K562 (cell line): Measurements from ENCODE around the gene HSD11B1. TPM values are rescaled to one million over a fixed set of nuclear protein-coding genes. Genes with fewer than 3 reads are reported as not detected.

Experiments
- CBX1 ChIP-seq: sonication (generic); IDR thresholded peaks from 2 replicates; pipeline ENCODE4 v1.6.1; 2016; ENCODE audit warnings: antibody characterized with exemption, low read depth, mild to moderate bottlenecking
- CC2D1A ChIP-seq: fragments of 450-650 bp; IDR thresholded peaks from 2 replicates; pipeline ENCODE4 v1.6.1; 2017; ENCODE audit warnings: mild to moderate bottlenecking
- CEBPB ChIP-seq: fragments of 450-650 bp; IDR thresholded peaks from 2 replicates; pipeline ENCODE4 v1.6.1; 2016; ENCODE audit warnings: missing genetic modification characterization, missing compliant biosample characterization
- CTCFL ChIP-seq: IDR thresholded peaks from 2 replicates; pipeline ENCODE4 v1.6.1; 2011; ENCODE audit warnings: borderline replicate concordance, low read depth, mild to moderate bottlenecking, moderate library complexity, low read length; ENCODE audit not compliant: insufficient read depth, poor library complexity, severe bottlenecking
- ELF4 ChIP-seq: fragments of 450-650 bp; formaldehyde crosslinking; IDR thresholded peaks from 2 replicates; pipeline ENCODE4 v1.4.0; 2022; ENCODE audit warnings: missing genetic modification characterization
- ESRRB ChIP-seq: fragments of 250-450 bp; sonication (Bioruptor Pico); IDR thresholded peaks from 2 replicates; pipeline ENCODE4 v1.5.0; 2020; ENCODE audit warnings: mild to moderate bottlenecking, moderate library complexity, borderline replicate concordance
- GMEB1 ChIP-seq: fragments of 250-450 bp; sonication (Bioruptor Pico); IDR thresholded peaks from 2 replicates; pipeline ENCODE4 v1.4.0; 2020; ENCODE audit warnings: mild to moderate bottlenecking
- ILF3 ChIP-seq: fragments of 450-650 bp; IDR thresholded peaks from 2 replicates; pipeline ENCODE4 v1.6.1; 2018; ENCODE audit warnings: antibody characterized with exemption, mild to moderate bottlenecking, moderate library complexity, borderline replicate concordance
- MAFK ChIP-seq: IDR thresholded peaks from 2 replicates; pipeline ENCODE4 v1.6.1; 2011; ENCODE audit warnings: low read length, improper control_type of control experiment
- NBN ChIP-seq: fragments of 450-650 bp; IDR thresholded peaks from 2 replicates; pipeline ENCODE4 v1.6.1; 2016; ENCODE audit warnings: low read depth, mild to moderate bottlenecking
- NCOA1 ChIP-seq: fragments of 450-650 bp; IDR thresholded peaks from 2 replicates; pipeline ENCODE4 v1.6.1; 2016; ENCODE audit warnings: low read depth
- NCOA4 ChIP-seq: fragments of 450-650 bp; IDR thresholded peaks from 2 replicates; pipeline ENCODE4 v1.6.1; 2018; ENCODE audit warnings: mild to moderate bottlenecking; ENCODE audit not compliant: partially characterized antibody
- RNF219 ChIP-seq: fragments of 250-450 bp; sonication (Bioruptor Pico); IDR thresholded peaks from 2 replicates; pipeline ENCODE4 v1.5.0; 2022; ENCODE audit warnings: mild to moderate bottlenecking
- SMARCE1 ChIP-seq: fragments of 450-650 bp; IDR thresholded peaks from 2 replicates; pipeline ENCODE4 v1.7.1; 2016; ENCODE audit warnings: mild to moderate bottlenecking
- TARDBP ChIP-seq: fragments of 450-650 bp; IDR thresholded peaks from 2 replicates; pipeline ENCODE4 v1.6.1; 2016
- ZEB2 ChIP-seq: fragments of 450-650 bp; IDR thresholded peaks from 2 replicates; pipeline ENCODE4 v1.6.1; 2016
- ZFP1 ChIP-seq: fragments of 450-650 bp; formaldehyde crosslinking; IDR thresholded peaks from 2 replicates; pipeline ENCODE4 v1.4.0; 2020; ENCODE audit warnings: mild to moderate bottlenecking, mixed read lengths
- ZMIZ1 ChIP-seq, 2 experiments: fragments of 150-350 bp in 1 of 2; IDR thresholded peaks; 2 replicates each; pipeline ENCODE4 v1.6.1; 2012 to 2016; ENCODE audit warnings: low read depth in 2 of 2, low read length in 2 of 2, mild to moderate bottlenecking in 1 of 2, moderate library complexity in 1 of 2
- ZNF23 ChIP-seq: fragments of 250-450 bp; sonication (Bioruptor Pico); IDR thresholded peaks from 2 replicates; pipeline ENCODE4 v1.4.0; 2020; ENCODE audit warnings: mild to moderate bottlenecking
- ZNF384 ChIP-seq: IDR thresholded peaks from 2 replicates; pipeline ENCODE4 v1.6.1; 2012; ENCODE audit warnings: low read depth, low read length, improper control_type of control experiment
- polyA plus RNA-seq, 8 experiments: library from polyadenylated mRNA; depleted of rRNA in 4 of 8; stranded (reverse) in 5 of 8; unstranded in 3 of 8; fragments of >200 nt; fragmentation: Nextera tagmentation in 2 of 8; fragmentation: Illumina TruSeq in 1 of 8; extraction: Ambion mirVana in 2 of 8; extraction: Trizol in 1 of 8; gene quantifications; 2 replicates each; pipeline versions ENCODE4 v1.2.1 to v1.2.3, GENCODE V29; 2011 to 2014; ENCODE audit warnings: inconsistent platforms in 1 of 8, missing spikeins in 1 of 8
- total RNA-seq, 7 experiments: library from RNA; depleted of rRNA in 6 of 7; stranded (reverse); fragments of >200 nt in 6 of 7; fragmentation: Illumina TruSeq in 2 of 7; extraction: Trizol in 2 of 7; gene quantifications; 2 replicates each; pipeline versions ENCODE4 v1.2.1 to v1.2.3, GENCODE V29; 2011 to 2021; ENCODE audit warnings: low replicate concordance in 1 of 7

HSD11B1 gene
- total and polyA plus RNA-seq, 9 of the 15 experiments (the other 6 are each of a cell fraction or from before 2014, with no cell fraction given), result 0.04 to 0.16 TPM; not detected in 7

GRCh38 chr1:209673631-209674417, 30.8 kb upstream of the HSD11B1 start (continued):
- TF ChIP-seq RNF219 (CRISPR knock-in tag) (no peak), CBX1 (no peak), NCOA4 (no peak), ZEB2 (peak; percentile 18; the same call in 1 of the 2 replicates), CEBPB (peak; percentile 95), ILF3 (no peak), ZMIZ1 (IDR thresholded peaks at IDR 0.05; ENCODE audit: low read depth in 2 of 2, low read length in 2 of 2) (0 out of 4 replicates have a peak, but pooled peaks of 1 of the 2 experiments have one; percentile 20), SMARCE1 (peak; percentile 20; the same call in 1 of the 2 replicates), NCOA1 (0 out of 2 replicates have a peak, but pooled peaks have one; percentile 17), ELF4 (CRISPR knock-in tag) (peak; percentile 71; the same call in 1 of the 2 replicates), ZFP1 (CRISPR knock-in tag) (no peak), CTCFL (no peak), NBN (0 out of 2 replicates have a peak, but pooled peaks have one; percentile 79), TARDBP (no peak), ESRRB (CRISPR knock-in tag) (no peak), ZNF384 (no peak), MAFK (0 out of 2 replicates have a peak, but pooled peaks have one; percentile 6), GMEB1 (CRISPR knock-in tag) (no peak), CC2D1A (no peak), ZNF23 (CRISPR knock-in tag) (no peak)
